Measurements from ENCODE around the gene HBS1L.
A peak's percentile ranks its signal among the peaks of the same experiment; 100 is the strongest.

Gene HBS1L

DNA sequence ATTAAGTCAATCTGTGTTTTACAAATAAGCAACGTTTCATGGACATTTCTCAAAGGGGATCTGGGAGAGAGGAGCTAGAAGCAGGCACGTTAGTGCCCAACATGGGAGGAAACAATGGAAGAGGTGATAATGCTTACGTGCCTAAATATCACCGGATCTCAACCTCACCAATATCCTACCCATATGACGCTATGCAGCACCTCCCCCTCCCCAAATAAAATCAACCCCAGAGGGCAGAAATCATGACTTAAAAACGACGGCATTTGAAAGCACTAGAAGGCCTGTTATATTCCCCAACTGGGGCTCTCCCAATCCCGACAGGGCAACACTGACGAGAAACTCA, 425 bp downstream of the HBS1L start:
- Histone ChIP-seq H3K4me1 (ENCODE audit: control insufficient read depth, insufficient read depth, low read length) (peaks cover 5% of the 10 kb centered on the region; the same call in 1 of the 2 replicates), H3K27ac (ENCODE audit: extremely low read depth, low read depth, low read length) (peak overlapping the region; percentile 66), H3K9me3 (ENCODE audit: control insufficient read depth, insufficient read depth, low read depth, low read length) (no peaks in the 10 kb centered on the region), H3K4me3 (ENCODE audit: low read depth, low read length) (peak overlapping the region; percentile 91), H3K36me3 (ENCODE audit: control insufficient read depth in 2 of 2, insufficient read depth in 1 of 2, low read length in 2 of 2) (peaks cover 4 to 8% of the 10 kb centered on the region in 2 experiments; a peak in 2 of 3 replicates)
- CTCF ChIA-PET = interaction anchor here (0.7 to 1.2 kb wide), 3 partner anchors 32 to 219 kb away, joined by 3 read pairs; no protein-coding TSS in a partner anchor
- POLR2A ChIA-PET = interaction anchor here (0.6 to 1.6 kb wide), 11 partner anchors 8 to 1235 kb away, joined by 3 to 13 read pairs (median 4); partner anchors contain the start of genes BCLAF1 and MYB
- TF ChIP-seq ZNF623 (tag by site-specific recombination; IDR thresholded peaks at IDR 0.05) (0 out of 2 replicates have a peak, but pooled peaks have one; percentile 11), ZNF629 (tag by site-specific recombination; IDR thresholded peaks at IDR 0.05) (0 out of 2 replicates have a peak, but pooled peaks have one; percentile 20), ZNF138 (tag by site-specific recombination; IDR thresholded peaks at IDR 0.05; ENCODE audit: borderline replicate concordance) (no peak), ZNF544 (tag by site-specific recombination; IDR thresholded peaks at IDR 0.05) (no peak)

DNA sequence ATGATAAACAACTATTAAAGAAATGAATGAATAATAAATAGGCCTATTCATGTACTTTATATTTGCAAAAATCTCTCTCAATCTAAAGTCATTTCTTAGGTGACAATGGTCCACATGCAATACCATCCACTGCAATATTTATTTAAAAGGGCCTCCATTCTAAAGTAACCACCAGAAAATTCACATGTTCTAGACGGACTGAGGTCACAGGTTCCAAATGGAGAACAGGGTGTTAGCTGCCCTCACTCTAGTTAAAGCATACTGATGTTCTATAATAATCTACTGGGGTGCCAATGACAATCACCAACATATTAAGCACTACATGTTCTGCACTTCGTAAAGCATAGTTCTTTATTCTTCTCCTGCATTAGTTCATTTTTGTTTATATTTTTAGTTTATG, 1.2 kb downstream of the HBS1L start:
- CTCF ChIA-PET = no interaction called here
- H3K36me3 ChIP-seq (ENCODE audit: control insufficient read depth in 2 of 2, insufficient read depth in 1 of 2, low read length in 2 of 2) = peaks cover 8 to 16% of the 10 kb centered on the region in 2 experiments; a peak in 2 of 3 replicates
- H3K4me1 ChIP-seq (ENCODE audit: control insufficient read depth, insufficient read depth, low read length) = peaks cover 5% of the 10 kb centered on the region; the same call in 1 of the 2 replicates
- H3K27ac ChIP-seq (ENCODE audit: extremely low read depth, low read depth, low read length) = no peak overlapping the region
- no peaks in the 10 kb centered on the region for H3K9me3 ChIP-seq (ENCODE audit: control insufficient read depth, insufficient read depth, low read depth, low read length)
- POLR2A ChIA-PET = no interaction called here
- peak overlapping the region; percentile 91 for H3K4me3 ChIP-seq (ENCODE audit: low read depth, low read length)
- TF ChIP-seq PRDM2 (tag by site-specific recombination; IDR thresholded peaks at IDR 0.05; ENCODE audit: borderline replicate concordance) (no peak), ZNF146 (tag by site-specific recombination; IDR thresholded peaks at IDR 0.05) (no peak), ZNF600 (tag by site-specific recombination; IDR thresholded peaks at IDR 0.05) (no peak), CTCF (tag by site-specific recombination; IDR thresholded peaks at IDR 0.05) (no peak), MYNN (tag by site-specific recombination; IDR thresholded peaks at IDR 0.05; ENCODE audit: borderline replicate concordance) (no peak), ZNF174 (tag by site-specific recombination; IDR thresholded peaks at IDR 0.05) (no peak), ZIC2 (tag by site-specific recombination; IDR thresholded peaks at IDR 0.05) (no peak), KLF7 (tag by site-specific recombination; IDR thresholded peaks at IDR 0.05; ENCODE audit: borderline replicate concordance) (no peak), ZBTB20 (tag by site-specific recombination; IDR thresholded peaks at IDR 0.05) (no peak), INSM2 (tag by site-specific recombination; IDR thresholded peaks at IDR 0.05) (no peak)
- TF ChIP-seq, protein P1, sequence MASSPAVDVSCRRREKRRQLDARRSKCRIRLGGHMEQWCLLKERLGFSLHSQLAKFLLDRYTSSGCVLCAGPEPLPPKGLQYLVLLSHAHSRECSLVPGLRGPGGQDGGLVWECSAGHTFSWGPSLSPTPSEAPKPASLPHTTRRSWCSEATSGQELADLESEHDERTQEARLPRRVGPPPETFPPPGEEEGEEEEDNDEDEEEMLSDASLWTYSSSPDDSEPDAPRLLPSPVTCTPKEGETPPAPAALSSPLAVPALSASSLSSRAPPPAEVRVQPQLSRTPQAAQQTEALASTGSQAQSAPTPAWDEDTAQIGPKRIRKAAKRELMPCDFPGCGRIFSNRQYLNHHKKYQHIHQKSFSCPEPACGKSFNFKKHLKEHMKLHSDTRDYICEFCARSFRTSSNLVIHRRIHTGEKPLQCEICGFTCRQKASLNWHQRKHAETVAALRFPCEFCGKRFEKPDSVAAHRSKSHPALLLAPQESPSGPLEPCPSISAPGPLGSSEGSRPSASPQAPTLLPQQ (tag by site-specific recombination; IDR thresholded peaks at IDR 0.05) = no peak
- TF ChIP-seq, protein P2, sequence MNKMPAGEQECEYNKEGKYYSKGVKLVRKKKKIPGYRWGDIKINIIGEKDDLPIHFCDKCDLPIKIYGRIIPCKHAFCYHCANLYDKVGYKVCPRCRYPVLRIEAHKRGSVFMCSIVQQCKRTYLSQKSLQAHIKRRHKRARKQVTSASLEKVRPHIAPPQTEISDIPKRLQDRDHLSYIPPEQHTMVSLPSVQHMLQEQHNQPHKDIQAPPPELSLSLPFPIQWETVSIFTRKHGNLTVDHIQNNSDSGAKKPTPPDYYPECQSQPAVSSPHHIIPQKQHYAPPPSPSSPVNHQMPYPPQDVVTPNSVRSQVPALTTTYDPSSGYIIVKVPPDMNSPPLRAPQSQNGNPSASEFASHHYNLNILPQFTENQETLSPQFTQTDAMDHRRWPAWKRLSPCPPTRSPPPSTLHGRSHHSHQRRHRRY (tag by site-specific recombination; IDR thresholded peaks at IDR 0.05) = no peak
- TF ChIP-seq, protein P3, sequence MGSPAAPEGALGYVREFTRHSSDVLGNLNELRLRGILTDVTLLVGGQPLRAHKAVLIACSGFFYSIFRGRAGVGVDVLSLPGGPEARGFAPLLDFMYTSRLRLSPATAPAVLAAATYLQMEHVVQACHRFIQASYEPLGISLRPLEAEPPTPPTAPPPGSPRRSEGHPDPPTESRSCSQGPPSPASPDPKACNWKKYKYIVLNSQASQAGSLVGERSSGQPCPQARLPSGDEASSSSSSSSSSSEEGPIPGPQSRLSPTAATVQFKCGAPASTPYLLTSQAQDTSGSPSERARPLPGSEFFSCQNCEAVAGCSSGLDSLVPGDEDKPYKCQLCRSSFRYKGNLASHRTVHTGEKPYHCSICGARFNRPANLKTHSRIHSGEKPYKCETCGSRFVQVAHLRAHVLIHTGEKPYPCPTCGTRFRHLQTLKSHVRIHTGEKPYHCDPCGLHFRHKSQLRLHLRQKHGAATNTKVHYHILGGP (tag by site-specific recombination; IDR thresholded peaks at IDR 0.05) = no peak
